Measurements from ENCODE around the gene APP.

DNA sequence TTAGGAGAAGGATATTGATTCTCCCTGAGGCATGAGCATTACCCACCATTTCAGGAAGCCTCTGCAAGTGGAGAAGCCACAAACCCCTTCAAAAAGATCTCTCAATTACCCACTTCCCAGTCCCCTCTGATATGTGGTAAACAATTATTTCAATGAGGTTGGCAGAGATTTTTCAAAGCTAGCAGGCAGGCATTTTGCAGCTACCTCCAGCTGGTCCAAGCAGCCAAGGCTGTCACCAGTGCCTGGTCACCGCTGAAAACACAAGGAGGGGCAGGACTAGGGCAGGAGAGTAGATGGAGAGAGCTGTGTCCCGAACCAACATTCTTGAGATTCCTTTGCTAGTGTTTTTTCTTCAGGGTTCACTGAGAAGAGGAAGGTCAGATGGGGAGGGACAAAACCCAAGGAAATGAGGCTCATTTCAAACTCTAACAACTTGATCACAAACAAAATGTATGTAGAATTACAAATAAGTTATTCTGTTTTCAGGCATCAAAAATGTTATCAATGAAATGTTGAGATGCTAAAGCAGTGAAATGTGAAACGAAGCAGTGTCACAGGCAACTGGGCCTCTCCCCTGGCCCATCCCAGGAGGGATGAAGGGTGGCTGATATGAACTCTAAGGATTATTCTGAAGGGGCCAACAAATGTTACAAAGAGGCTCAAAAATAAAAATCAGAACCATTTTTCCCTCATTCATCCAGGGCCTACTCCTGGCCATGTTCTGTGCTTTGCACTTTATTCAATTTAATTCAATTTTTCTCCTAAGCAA, 22.3 kb downstream of the APP start:
- TF ChIP-seq CTCF (conservative IDR thresholded peaks at IDR 0.05) (no peak), EZH2 (IDR thresholded peaks at IDR 0.05; ENCODE audit: low read depth) (no peak)

Measured in PC-9 (cell line).